HepG2 (cell line): Measurements from ENCODE around the gene CD9. TPM values are rescaled to one million over a fixed set of nuclear protein-coding genes. Genes with fewer than 3 reads are reported as not detected.

Experiments used
- ARNT2 ChIP-seq: sonication (generic); formaldehyde crosslinking; IDR thresholded peaks from 2 replicates; pipeline ENCODE4 v1.8.0; 2022; ENCODE audit warnings: mild to moderate bottlenecking, low read depth, missing genetic modification reagents, moderate library complexity
- BRCA1 ChIP-seq: sonication (generic); formaldehyde crosslinking; IDR thresholded peaks from 2 replicates; pipeline ENCODE4 v1.4.0; 2020; ENCODE audit warnings: missing genetic modification reagents
- EEA1 ChIP-seq: sonication (generic); formaldehyde crosslinking; IDR thresholded peaks from 2 replicates; pipeline ENCODE4 v1.5.1; 2020; ENCODE audit warnings: mild to moderate bottlenecking, missing genetic modification reagents, borderline replicate concordance
- ELF3 ChIP-seq: IDR thresholded peaks from 2 replicates; pipeline ENCODE4 v1.6.1; 2016; ENCODE audit warnings: missing genetic modification reagents, missing compliant biosample characterization
- FOXP4 ChIP-seq: sonication (generic); formaldehyde crosslinking; IDR thresholded peaks from 2 replicates; pipeline ENCODE4 v1.4.0; 2020; ENCODE audit warnings: missing genetic modification reagents
- GATA4 ChIP-seq: sonication (generic); IDR thresholded peaks from 2 replicates; pipeline ENCODE4 v1.6.1; 2016; ENCODE audit warnings: antibody characterized with exemption, low read depth, borderline replicate concordance
- HOXA3 ChIP-seq: sonication (generic); formaldehyde crosslinking; IDR thresholded peaks from 2 replicates; pipeline ENCODE4 v1.5.0; 2020; ENCODE audit warnings: missing genetic modification reagents
- MBD4 ChIP-seq: IDR thresholded peaks from 2 replicates; pipeline ENCODE4 v1.6.1; 2012; ENCODE audit warnings: low read length, inconsistent platforms, borderline replicate concordance
- PATZ1 ChIP-seq: sonication (generic); formaldehyde crosslinking; IDR thresholded peaks from 2 replicates; pipeline ENCODE4 v1.4.0; 2020; ENCODE audit warnings: missing genetic modification reagents
- PAXIP1 ChIP-seq: sonication (generic); formaldehyde crosslinking; conservative IDR thresholded peaks from 2 replicates; pipeline ENCODE4 v1.4.0; 2020; ENCODE audit warnings: mild to moderate bottlenecking, missing genetic modification reagents, moderate library complexity
- POLR2A ChIP-seq, 2 experiments: IDR thresholded peaks; 2 replicates each; pipeline ENCODE4 v1.6.1; 2011; ENCODE audit warnings: low read depth in 2 of 2, low read length in 2 of 2, mild to moderate bottlenecking in 1 of 2, moderate library complexity in 1 of 2; ENCODE audit not compliant: insufficient read depth in 1 of 2
- SMARCC2 ChIP-seq: fragments of 450-650 bp; IDR thresholded peaks from 2 replicates; pipeline ENCODE4 v1.6.1; 2017; ENCODE audit warnings: antibody characterized with exemption, mild to moderate bottlenecking
- SOX6 ChIP-seq, 2 experiments: fragments of 450-650 bp in 1 of 2; sonication (generic) in 1 of 2; formaldehyde crosslinking in 1 of 2; IDR thresholded peaks; 2 replicates each; pipeline versions ENCODE4 v1.4.0 to v1.6.1; 2017 to 2020; ENCODE audit warnings: antibody characterized with exemption in 1 of 2, mild to moderate bottlenecking in 1 of 2, missing genetic modification reagents in 1 of 2
- SRY ChIP-seq: sonication (generic); formaldehyde crosslinking; IDR thresholded peaks from 2 replicates; pipeline ENCODE4 v1.8.0; 2022; ENCODE audit warnings: mild to moderate bottlenecking, missing genetic modification reagents
- STAG1 ChIP-seq: sonication (generic); formaldehyde crosslinking; IDR thresholded peaks from 2 replicates; pipeline ENCODE4 v1.4.0; 2020; ENCODE audit warnings: missing genetic modification reagents
- ZFP36L1 ChIP-seq: sonication (generic); formaldehyde crosslinking; IDR thresholded peaks from 2 replicates; pipeline ENCODE4 v1.8.0; 2022; ENCODE audit warnings: mild to moderate bottlenecking, missing genetic modification reagents, moderate library complexity
- ZFX ChIP-seq: sonication (generic); formaldehyde crosslinking; IDR thresholded peaks from 2 replicates; pipeline ENCODE4 v1.4.0; 2020; ENCODE audit warnings: mild to moderate bottlenecking, low read depth, missing genetic modification reagents, moderate library complexity
- ZIK1 ChIP-seq: sonication (generic); formaldehyde crosslinking; IDR thresholded peaks from 2 replicates; pipeline ENCODE4 v1.5.0; 2020; ENCODE audit warnings: mild to moderate bottlenecking, low read depth, missing genetic modification reagents, borderline replicate concordance
- ZNF263 ChIP-seq: sonication (generic); formaldehyde crosslinking; IDR thresholded peaks from 2 replicates; pipeline ENCODE4 v1.4.0; 2020; ENCODE audit warnings: missing genetic modification reagents
- ZNF30 ChIP-seq: sonication (generic); formaldehyde crosslinking; IDR thresholded peaks from 2 replicates; pipeline ENCODE4 v1.5.0; 2020; ENCODE audit warnings: mild to moderate bottlenecking, missing genetic modification reagents
- ZNF879 ChIP-seq: sonication (generic); formaldehyde crosslinking; IDR thresholded peaks from 2 replicates; pipeline ENCODE4 v1.8.1; 2023; ENCODE audit warnings: missing genetic modification reagents
- ZSCAN25 ChIP-seq: sonication (generic); formaldehyde crosslinking; IDR thresholded peaks from 2 replicates; pipeline ENCODE4 v1.8.0; 2022; ENCODE audit warnings: mild to moderate bottlenecking, missing genetic modification reagents
- ZSCAN30 ChIP-seq: sonication (generic); formaldehyde crosslinking; IDR thresholded peaks from 2 replicates; pipeline ENCODE4 v1.5.0; 2020; ENCODE audit warnings: mild to moderate bottlenecking, missing genetic modification reagents
- polyA plus RNA-seq, 8 experiments: library from polyadenylated mRNA; depleted of rRNA in 3 of 8; stranded (reverse) in 7 of 8; unstranded in 1 of 8; fragments of >200 nt; fragmentation: Illumina TruSeq in 4 of 8; extraction: Trizol in 4 of 8; gene quantifications; 2 replicates each; pipeline versions ENCODE4 v1.2.1 to v1.2.3, GENCODE V29; 2011 to 2016; ENCODE audit warnings: low read depth in 4 of 8, missing spikeins in 1 of 8, mixed read lengths in 1 of 8; ENCODE audit not compliant: insufficient read depth in 1 of 8
- total RNA-seq, 5 experiments: library from RNA; depleted of rRNA; stranded (reverse); fragments of >200 nt; fragmentation: Illumina TruSeq; extraction: Trizol; gene quantifications; 2 replicates each; pipeline ENCODE4 v1.2.3, GENCODE V29; 2016; ENCODE audit warnings: low read depth in 1 of 5

Gene CD9
- total and polyA plus RNA-seq, 2 of the 13 experiments (the other 11 are each of a cell fraction or from before 2014, with no cell fraction given) = 5.8 to 38.3 TPM

GRCh38 chr12:6182279-6182898 lies 17.8 kb upstream of the CD9 start (continued):
- TF ChIP-seq PAXIP1 (CRISPR knock-in tag) (peak; percentile 57; the same call in 1 of the 2 replicates), STAG1 (0 out of 2 replicates have a peak, but pooled peaks have one; percentile 6), ZSCAN25 (CRISPR knock-in tag) (0 out of 2 replicates have a peak, but pooled peaks have one; percentile 44), ZNF263 (CRISPR knock-in tag) (peak; percentile 42; the same call in 1 of the 2 replicates), SOX6 (IDR thresholded peaks at IDR 0.05) (no peak), SOX6 (CRISPR knock-in tag; IDR thresholded peaks at IDR 0.05) (no peak), SMARCC2 (no peak), GATA4 (no peak), BRCA1 (CRISPR knock-in tag) (0 out of 2 replicates have a peak, but pooled peaks have one; percentile 65), ZIK1 (CRISPR knock-in tag) (no peak), MBD4 (no peak), POLR2A (IDR thresholded peaks at IDR 0.05; ENCODE audit: insufficient read depth in 1 of 2, low read depth in 2 of 2, low read length in 2 of 2) (peak; percentile 39 to 63; a peak in 3 of 4 replicates), ZFX (CRISPR knock-in tag) (peak; percentile 90), PATZ1 (CRISPR knock-in tag) (0 out of 2 replicates have a peak, but pooled peaks have one; percentile 13), ZNF879 (CRISPR knock-in tag) (0 out of 2 replicates have a peak, but pooled peaks have one; percentile 50), ELF3 (0 out of 2 replicates have a peak, but pooled peaks have one; percentile 14), ZNF30 (0 out of 2 replicates have a peak, but pooled peaks have one; percentile 51), ZSCAN30 (CRISPR knock-in tag) (no peak), ARNT2 (no peak), HOXA3 (CRISPR knock-in tag) (peak; percentile 60), FOXP4 (CRISPR knock-in tag) (peak; percentile 49; the same call in 1 of the 2 replicates), ZFP36L1 (0 out of 2 replicates have a peak, but pooled peaks have one; percentile 22), EEA1 (CRISPR knock-in tag) (no peak), SRY (no peak)
